Tibial nerve (tissue), 4 donors: ENCODE data around the gene COMMD2.

Experiments used
- CTCF ChIP-seq, 5 experiments: fragments of 200-600 bp in 3 of 5; fragments of 450-650 bp in 2 of 5; sonication (generic) in 3 of 5; IDR thresholded peaks; one replicate each; pipeline ENCODE4 v1.5.1; 2016 to 2019; ENCODE audit warnings: antibody characterized with exemption in 5 of 5, mild to moderate bottlenecking in 3 of 5, moderate library complexity in 2 of 5
- EP300 ChIP-seq, 2 donors: sonication (generic); formaldehyde crosslinking; IDR thresholded peaks; one replicate each; pipeline ENCODE4 v1.6.1; 2017; ENCODE audit warnings: antibody characterized with exemption in 2 of 2, mild to moderate bottlenecking in 1 of 2
- POLR2A ChIP-seq, 2 donors: fragments of 450-650 bp; IDR thresholded peaks; one replicate each; pipeline ENCODE4 v1.6.1; 2017; ENCODE audit warnings: antibody characterized with exemption in 2 of 2, mild to moderate bottlenecking in 2 of 2, moderate library complexity in 2 of 2

- TF ChIP-seq CTCF (IDR thresholded peaks at IDR 0.05), result no peak
- no peak for TF ChIP-seq POLR2A (IDR thresholded peaks at IDR 0.05)
- peak in 1 of 2 donors; percentile 32 for TF ChIP-seq EP300 (IDR thresholded peaks at IDR 0.05)
Measured at GRCh38 chr3:149783576-149783975, 31.3 kb upstream of the COMMD2 start.
